Duodenal mucosa (tissue), 2 donors: ENCODE measurements around the gene HAUS2.

Experiments
- H3K27ac ChIP-seq: one replicate; pipeline ENCODE4 v1.7.0; 2013; ENCODE audit warnings: low read depth, low read length
- H3K27me3 ChIP-seq, 2 donors: one replicate each; pipeline ENCODE4 v1.7.0; 2013; ENCODE audit warnings: low read length in 2 of 2, control low read depth in 1 of 2; ENCODE audit not compliant: insufficient read depth in 2 of 2, control insufficient read depth in 1 of 2
- H3K36me3 ChIP-seq, 2 donors: one replicate each; pipeline ENCODE4 v1.7.0; 2013; ENCODE audit warnings: low read length in 2 of 2, control low read depth in 1 of 2; ENCODE audit not compliant: insufficient read depth in 2 of 2, control insufficient read depth in 1 of 2
- H3K4me1 ChIP-seq, 2 donors: one replicate each; pipeline ENCODE4 v1.7.0; 2013; ENCODE audit warnings: low read length in 2 of 2, control low read depth in 1 of 2; ENCODE audit not compliant: insufficient read depth in 2 of 2, control insufficient read depth in 1 of 2
- H3K4me3 ChIP-seq, 2 donors: one replicate each; pipeline ENCODE4 v1.7.0; 2013; ENCODE audit warnings: low read length in 2 of 2, low read depth in 1 of 2
- H3K9ac ChIP-seq, 2 donors: one replicate each; pipeline ENCODE4 v1.7.0; 2013; ENCODE audit warnings: low read length in 2 of 2, low read depth in 1 of 2
- H3K9me3 ChIP-seq, 2 donors: one replicate each; pipeline ENCODE4 v1.7.0; 2013; ENCODE audit warnings: low read length in 2 of 2, control low read depth in 1 of 2; ENCODE audit not compliant: control insufficient read depth in 1 of 2

HAUS2 gene

DNA sequence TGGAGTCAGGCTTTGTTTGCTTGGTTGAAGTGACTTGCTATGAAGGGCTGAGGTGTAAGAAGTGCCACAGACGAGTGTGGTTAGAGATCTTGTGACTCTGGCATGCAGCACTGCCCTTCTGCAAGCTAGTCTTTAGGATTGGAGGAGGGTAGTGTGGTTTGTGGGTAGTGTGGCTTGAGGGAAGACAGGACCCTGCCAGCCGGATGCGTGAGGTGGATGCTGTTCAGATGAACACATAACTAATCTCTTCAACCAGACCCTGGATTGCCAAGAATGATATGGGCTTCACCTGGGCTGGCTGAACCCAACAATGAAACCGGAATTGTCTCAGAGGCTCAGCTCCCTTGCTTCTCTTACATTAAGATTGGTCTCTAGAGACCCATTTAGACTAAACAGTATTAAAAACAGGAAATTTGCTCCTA is 59.5 kb downstream of the HAUS2 start:
- Histone ChIP-seq H3K27me3 (no peaks in the 10 kb centered on the region), H3K4me1 (peaks cover 8% of the 10 kb centered on the region in 2 donors), H3K9me3 (no peaks in the 10 kb centered on the region), H3K36me3 (no peaks in the 10 kb centered on the region), H3K9ac (no peak overlapping the region), H3K27ac (no peak overlapping the region), H3K4me3 (no peak overlapping the region)

DNA sequence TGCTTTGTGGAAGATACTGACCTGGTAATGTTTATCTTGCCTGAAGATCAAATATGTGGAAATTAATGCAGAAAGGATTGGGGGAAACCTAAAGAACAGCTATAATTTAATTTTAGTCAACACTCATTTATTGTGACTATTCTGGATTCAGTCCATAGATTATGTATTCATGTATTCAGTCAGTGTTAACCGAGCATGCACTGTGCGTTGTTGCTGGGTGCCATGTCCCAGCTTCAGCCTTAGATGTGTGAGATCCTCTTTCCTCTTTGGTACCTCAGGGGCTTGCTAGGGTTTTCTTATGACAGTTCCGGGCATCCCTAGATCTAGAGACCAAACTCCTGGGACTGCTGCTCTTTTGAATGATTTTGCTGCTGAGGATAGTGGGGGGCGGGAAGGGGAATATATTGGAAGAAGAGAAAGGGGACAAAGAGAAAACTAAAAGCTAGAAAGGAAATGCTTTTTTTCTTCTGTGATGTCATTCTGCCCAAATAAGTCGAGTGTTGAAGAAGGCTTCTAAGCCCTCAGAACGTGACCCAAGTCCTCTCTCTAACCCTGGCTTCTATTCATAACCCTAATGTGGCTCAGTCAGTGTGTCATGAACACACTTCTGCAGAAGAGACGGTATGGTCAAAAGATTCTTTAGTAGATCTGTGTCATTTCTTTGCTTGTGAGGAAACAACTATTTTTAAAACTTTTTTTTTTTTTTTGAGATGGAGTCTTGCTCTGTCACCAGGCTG is 60.3 kb downstream of the HAUS2 start:
- no peak overlapping the region for H3K4me3 ChIP-seq
- H3K9ac ChIP-seq: no peak overlapping the region
- no peaks in the 10 kb centered on the region for H3K9me3 ChIP-seq
- no peaks in the 10 kb centered on the region for H3K27me3 ChIP-seq
- H3K27ac ChIP-seq: no peak overlapping the region
- peaks cover 8% of the 10 kb centered on the region in 2 donors for H3K4me1 ChIP-seq
- no peaks in the 10 kb centered on the region for H3K36me3 ChIP-seq

DNA sequence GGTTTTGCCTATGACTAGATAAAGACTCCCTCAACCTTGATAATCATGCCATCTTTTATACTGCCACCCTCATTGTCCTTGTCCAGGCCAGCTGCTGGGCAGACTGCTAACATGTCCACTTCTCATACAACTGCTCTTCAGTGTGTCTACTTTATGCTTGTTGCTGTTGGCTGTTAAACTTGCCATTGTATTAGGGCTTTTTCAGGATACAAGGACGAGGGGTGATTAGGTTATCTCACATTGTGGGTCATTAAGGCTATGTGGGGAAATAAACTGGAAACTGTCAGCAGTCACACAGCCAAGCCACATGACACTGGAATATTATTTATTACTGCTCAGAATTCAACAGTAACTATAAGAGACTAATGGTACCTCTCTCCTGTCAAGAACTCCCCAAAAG is 62.9 kb downstream of the HAUS2 start:
- Histone ChIP-seq H3K27ac (no peak overlapping the region), H3K9me3 (no peaks in the 10 kb centered on the region), H3K27me3 (no peaks in the 10 kb centered on the region), H3K4me3 (no peak overlapping the region), H3K9ac (no peak overlapping the region), H3K4me1 (no peaks in the 10 kb centered on the region), H3K36me3 (no peaks in the 10 kb centered on the region)

DNA sequence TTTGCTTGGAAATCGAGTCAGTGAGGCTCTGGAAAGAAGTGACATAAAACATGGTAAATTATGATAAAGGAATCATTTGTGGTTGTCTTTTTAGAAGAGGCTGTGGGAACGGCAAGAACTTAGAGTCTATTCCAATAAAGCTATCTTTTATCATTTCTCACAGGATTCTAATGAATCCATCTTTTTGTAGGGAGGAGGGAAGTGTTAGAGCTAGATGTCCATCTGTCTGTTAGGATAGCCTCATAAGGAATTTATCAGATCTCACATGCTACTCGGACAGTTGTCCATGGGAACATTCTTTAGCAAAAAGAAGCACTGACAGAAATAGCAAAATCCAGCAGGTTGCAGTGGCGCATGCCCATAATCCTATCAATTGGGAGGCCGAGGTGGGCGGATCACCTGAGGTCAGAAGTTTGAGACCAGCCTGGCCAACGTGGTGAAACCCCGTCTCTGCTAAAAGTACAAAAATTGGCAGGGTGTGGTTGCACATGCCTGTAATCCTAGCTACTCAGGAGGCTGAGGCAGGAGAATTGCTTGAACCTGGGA is 63.8 kb downstream of the HAUS2 start:
- H3K9ac ChIP-seq: no peak overlapping the region
- H3K9me3 ChIP-seq: no peaks in the 10 kb centered on the region
- H3K4me1 ChIP-seq: no peaks in the 10 kb centered on the region
- H3K27ac ChIP-seq: no peak overlapping the region
- H3K36me3 ChIP-seq: no peaks in the 10 kb centered on the region
- H3K4me3 ChIP-seq: no peak overlapping the region
- H3K27me3 ChIP-seq: no peaks in the 10 kb centered on the region

DNA sequence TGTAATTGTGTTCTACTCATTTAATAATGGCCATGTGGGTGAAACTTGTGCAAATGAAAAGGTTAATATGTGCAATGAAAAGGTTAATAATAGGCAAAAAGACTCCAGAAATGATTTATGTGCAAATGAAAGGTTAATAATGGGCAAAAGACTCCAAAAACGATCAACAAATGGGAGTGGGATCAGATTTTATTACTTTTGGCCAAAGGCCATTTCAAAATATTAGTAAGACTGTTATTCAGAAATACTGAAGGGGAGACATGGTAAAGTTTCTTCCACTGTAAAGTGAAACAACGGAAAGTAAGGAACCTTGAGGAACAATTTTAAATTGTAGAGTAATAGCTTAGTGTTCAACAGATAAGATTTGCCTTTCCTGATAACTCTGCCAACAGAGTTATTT is 67.5 kb downstream of the HAUS2 start:
- H3K4me1 ChIP-seq: no peaks in the 10 kb centered on the region
- no peaks in the 10 kb centered on the region for H3K36me3 ChIP-seq
- H3K4me3 ChIP-seq: no peak overlapping the region
- no peaks in the 10 kb centered on the region for H3K27me3 ChIP-seq
- H3K9ac ChIP-seq: no peak overlapping the region
- no peak overlapping the region for H3K27ac ChIP-seq
- H3K9me3 ChIP-seq: no peaks in the 10 kb centered on the region
